CMK (cell line): ENCODE results near the gene KRT39.
"Not testable (repeated sequence)": the region's sequence is repeated elsewhere in the genome, so short reads cannot be mapped to it uniquely, and the experiment has no call there.

Experiments used
- DNase-seq: peaks from one replicate; pipeline ENCODE4 v3.0.0-alpha.2; 2010; ENCODE audit warnings: low read depth

The KRT39 gene

GRCh38 chr17:40966848-40967247 is at the start of gene KRT39:
Gene KRT39, minus strand, starts transcription at chr17:40966948. Its CDS starts 92 bp downstream, at chr17:40966856.
- no peak for DNase-seq

GRCh38 chr17:41015454-41015853 is 48.7 kb upstream of the KRT39 start:
- DNase-seq: no peak

- no peak for DNase-seq
These were observed 46.9 kb upstream of the KRT39 start for GRCh38 chr17:41013606-41014005.

GRCh38 chr17:41013181-41013580 is 46.4 kb upstream of the KRT39 start:
- no peak for DNase-seq

- no peak for DNase-seq
These were observed 45.8 kb upstream of the KRT39 start for GRCh38 chr17:41012326-41013120.

- DNase-seq: no peak
These were observed 43.7 kb upstream of the KRT39 start for GRCh38 chr17:41010441-41010840.

- DNase-seq: no peak
These were observed 43.2 kb upstream of the KRT39 start for GRCh38 chr17:41009936-41010335.

- DNase-seq: no peak
These were observed 42.6 kb upstream of the KRT39 start for GRCh38 chr17:41009301-41009760.

GRCh38 chr17:41008811-41009210 is 42.1 kb upstream of the KRT39 start, which contains the start of gene KRTAP3-1:
Gene KRTAP3-1, minus strand, starts transcription at chr17:41009128. Its CDS starts 54 bp downstream, at chr17:41009074.
- no peak for DNase-seq

GRCh38 chr17:41004397-41004796 is 37.6 kb upstream of the KRT39 start:
- DNase-seq: no peak

GRCh38 chr17:41003926-41004325 is 37.2 kb upstream of the KRT39 start:
- DNase-seq: no peak

- DNase-seq: no peak
These were observed 36.1 kb upstream of the KRT39 start for GRCh38 chr17:41002814-41003213.

- DNase-seq: no peak
These were observed 35.0 kb upstream of the KRT39 start for GRCh38 chr17:41001795-41002194.

GRCh38 chr17:40999563-40999962 is 32.8 kb upstream of the KRT39 start, which contains the start of gene KRTAP3-2:
Gene KRTAP3-2, minus strand, starts transcription at chr17:40999906. Its CDS starts 53 bp downstream, at chr17:40999853.
- DNase-seq: not testable (repeated sequence)

- DNase-seq: no peak
These were observed 30.6 kb upstream of the KRT39 start for GRCh38 chr17:40997361-40997760.

GRCh38 chr17:40996829-40997228 is 30.1 kb upstream of the KRT39 start:
- DNase-seq: no peak

GRCh38 chr17:40995116-40995515 is 28.4 kb upstream of the KRT39 start:
- no peak for DNase-seq

GRCh38 chr17:40993839-40994238 is 27.1 kb upstream of the KRT39 start, which contains the start of gene KRTAP3-3:
Gene KRTAP3-3, minus strand, starts transcription at chr17:40994164. Its CDS starts 67 bp downstream, at chr17:40994097.
- DNase-seq: no peak

GRCh38 chr17:40993084-40993483 is 26.3 kb upstream of the KRT39 start:
- DNase-seq: no peak

GRCh38 chr17:40992666-40993065 is 25.9 kb upstream of the KRT39 start:
- DNase-seq: no peak

- DNase-seq: no peak
These were observed 20.2 kb upstream of the KRT39 start for GRCh38 chr17:40986920-40987319.

GRCh38 chr17:40984226-40984625 is 17.5 kb upstream of the KRT39 start, which contains the start of gene KRT40:
Gene KRT40, minus strand, starts transcription at chr17:40984326. Its CDS starts 53 bp downstream, at chr17:40984273.
- DNase-seq: no peak

GRCh38 chr17:40981115-40981514 is 14.4 kb upstream of the KRT39 start:
- DNase-seq: no peak
